IPS-18a (cell line): ENCODE results near the gene SLC6A20.

ENCODE experiments used
- H3K27ac ChIP-seq: one replicate; pipeline ENCODE4 v1.5.1; 2013; ENCODE audit warnings: low read length
- H3K27me3 ChIP-seq: one replicate; pipeline ENCODE4 v1.6.1; 2013; ENCODE audit warnings: mild to moderate bottlenecking, low read length; ENCODE audit not compliant: control insufficient read depth, insufficient read depth
- H3K36me3 ChIP-seq: one replicate; pipeline ENCODE4 v1.6.1; 2013; ENCODE audit warnings: low read depth, low read length; ENCODE audit not compliant: control insufficient read depth
- H3K4me1 ChIP-seq: one replicate; pipeline ENCODE4 v1.6.1; 2013; ENCODE audit warnings: low read depth, low read length; ENCODE audit not compliant: control insufficient read depth
- H3K4me3 ChIP-seq: one replicate; pipeline ENCODE4 v1.5.1; 2013; ENCODE audit warnings: low read length
- H3K9ac ChIP-seq: one replicate; pipeline ENCODE4 v1.6.1; 2013; ENCODE audit warnings: mild to moderate bottlenecking, low read length, moderate library complexity
- H3K9me3 ChIP-seq: one replicate; pipeline ENCODE4 v1.6.1; 2013; ENCODE audit warnings: low read depth, low read length; ENCODE audit not compliant: control insufficient read depth

Gene SLC6A20, protein sequence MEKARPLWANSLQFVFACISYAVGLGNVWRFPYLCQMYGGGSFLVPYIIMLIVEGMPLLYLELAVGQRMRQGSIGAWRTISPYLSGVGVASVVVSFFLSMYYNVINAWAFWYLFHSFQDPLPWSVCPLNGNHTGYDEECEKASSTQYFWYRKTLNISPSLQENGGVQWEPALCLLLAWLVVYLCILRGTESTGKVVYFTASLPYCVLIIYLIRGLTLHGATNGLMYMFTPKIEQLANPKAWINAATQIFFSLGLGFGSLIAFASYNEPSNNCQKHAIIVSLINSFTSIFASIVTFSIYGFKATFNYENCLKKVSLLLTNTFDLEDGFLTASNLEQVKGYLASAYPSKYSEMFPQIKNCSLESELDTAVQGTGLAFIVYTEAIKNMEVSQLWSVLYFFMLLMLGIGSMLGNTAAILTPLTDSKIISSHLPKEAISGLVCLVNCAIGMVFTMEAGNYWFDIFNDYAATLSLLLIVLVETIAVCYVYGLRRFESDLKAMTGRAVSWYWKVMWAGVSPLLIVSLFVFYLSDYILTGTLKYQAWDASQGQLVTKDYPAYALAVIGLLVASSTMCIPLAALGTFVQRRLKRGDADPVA

DNA sequence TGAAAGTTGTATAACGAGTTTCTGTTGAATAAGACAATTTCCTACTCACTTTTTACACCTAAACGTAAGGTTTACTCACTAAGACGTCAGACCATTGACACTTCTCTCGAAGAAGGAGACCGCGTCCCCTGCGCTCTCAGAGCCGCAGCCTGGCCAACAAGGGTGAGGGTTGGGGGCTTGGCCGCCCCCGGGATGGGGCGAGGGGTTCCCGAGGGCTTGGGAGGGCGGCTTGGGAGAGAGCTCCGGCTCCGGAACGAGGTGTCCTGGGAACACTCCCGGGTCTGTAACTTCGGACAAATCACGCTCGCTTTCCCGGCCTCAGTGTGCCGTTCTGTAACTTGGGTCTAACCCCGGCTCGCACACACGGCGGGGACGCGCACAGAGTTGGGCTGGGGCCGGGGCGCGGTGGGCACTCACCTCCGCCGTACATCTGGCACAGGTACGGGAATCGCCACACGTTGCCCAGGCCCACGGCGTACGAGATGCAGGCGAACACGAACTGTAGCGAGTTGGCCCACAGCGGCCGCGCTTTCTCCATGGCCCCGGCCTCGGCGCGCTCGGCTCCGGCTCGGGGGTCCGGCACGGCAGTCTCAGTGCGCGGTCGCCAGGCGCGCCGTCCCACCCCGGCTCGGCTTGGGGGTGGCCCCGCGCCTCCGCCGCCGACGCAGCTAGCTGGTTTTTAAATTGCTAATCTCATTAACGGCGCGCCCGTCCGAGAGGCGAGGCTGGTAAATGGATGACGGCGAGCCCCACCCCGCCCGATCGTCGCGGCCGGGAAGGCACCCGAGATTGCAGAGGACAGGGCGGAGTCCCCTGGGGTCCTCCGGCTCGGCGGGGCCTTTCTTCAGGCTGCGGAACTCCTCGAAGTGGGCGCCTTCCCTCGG lies at the start of gene SLC6A20:
Gene SLC6A20 (minus strand): TSS at position 655 of the 884 bp plus-strand sequence. CDS start 117 bp downstream, at position 538.
- Histone ChIP-seq H3K27ac (no peak within 1 kb of the TSS), H3K27me3 (peaks cover 63% of the 10 kb centered on the region), H3K4me1 (peaks cover 2% of the 10 kb centered on the region), H3K9ac (no peak within 1 kb of the TSS), H3K9me3 (no peaks in the 10 kb centered on the region), H3K36me3 (no peaks in the 10 kb centered on the region), H3K4me3 (peak within 1 kb of the TSS; percentile 55)

DNA sequence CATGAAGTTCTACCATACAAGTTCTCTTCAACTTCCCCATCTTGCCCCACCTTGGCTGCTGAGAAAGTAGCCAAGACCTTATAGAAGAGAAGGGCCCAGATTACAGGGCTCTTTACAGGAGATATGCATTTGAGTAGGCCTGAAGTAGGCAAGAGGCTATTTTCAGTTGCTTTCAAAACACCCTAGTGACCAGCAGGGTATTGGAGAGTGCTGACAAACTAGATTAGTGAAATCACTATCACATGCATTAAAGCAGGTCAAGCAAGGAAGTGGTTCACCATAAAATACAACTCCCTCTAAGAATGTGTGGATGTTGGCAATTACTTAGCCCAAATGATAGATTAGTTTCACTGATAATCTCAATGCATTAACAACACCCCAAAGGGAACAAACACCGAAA lies 48.3 kb upstream of the SLC6A20 start:
- peaks cover 77% of the 10 kb centered on the region for H3K27me3 ChIP-seq
- no peak overlapping the region for H3K4me3 ChIP-seq
- H3K27ac ChIP-seq: no peak overlapping the region
- H3K36me3 ChIP-seq: no peaks in the 10 kb centered on the region
- H3K4me1 ChIP-seq: no peaks in the 10 kb centered on the region
- H3K9me3 ChIP-seq: no peaks in the 10 kb centered on the region
- no peak overlapping the region for H3K9ac ChIP-seq

DNA sequence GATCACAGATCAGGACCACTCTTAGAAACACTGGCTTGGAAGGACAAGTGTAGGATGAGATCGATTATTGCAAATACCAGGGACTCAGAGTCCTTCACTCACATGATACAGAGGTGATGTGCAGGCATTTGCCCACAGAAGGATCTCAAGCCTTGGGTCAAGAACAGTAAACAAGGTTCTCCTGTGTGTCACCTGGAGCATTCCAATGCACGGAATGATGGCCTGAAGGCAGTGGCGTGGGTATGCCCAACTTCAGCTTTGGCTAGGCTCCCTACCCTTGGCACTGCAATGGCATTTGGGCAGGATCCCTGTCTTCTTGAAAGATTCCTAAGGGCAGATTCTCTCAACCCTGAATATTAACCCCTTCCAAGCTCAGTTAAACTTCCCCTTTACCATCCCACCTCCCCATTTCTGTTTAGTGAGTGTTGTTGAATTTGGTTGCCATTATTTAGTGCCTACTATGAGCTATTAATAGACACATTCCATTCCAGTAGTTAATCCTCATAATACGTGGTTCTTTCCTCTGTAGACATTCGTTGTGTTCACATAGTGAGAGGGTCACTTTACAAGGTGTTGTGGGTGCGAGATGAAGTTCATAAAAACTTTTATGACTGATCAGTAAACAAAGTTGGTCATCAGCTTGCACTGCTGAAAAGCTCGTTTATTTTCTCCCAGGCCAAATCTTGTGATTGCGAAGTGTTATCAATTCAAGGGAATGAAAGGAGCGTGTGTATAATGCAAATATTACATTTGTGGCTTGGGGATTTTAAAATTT lies 46.7 kb upstream of the SLC6A20 start:
- Histone ChIP-seq H3K4me1 (no peaks in the 10 kb centered on the region), H3K4me3 (no peak overlapping the region), H3K36me3 (no peaks in the 10 kb centered on the region), H3K27me3 (peaks cover 61% of the 10 kb centered on the region), H3K9ac (no peak overlapping the region), H3K27ac (no peak overlapping the region), H3K9me3 (no peaks in the 10 kb centered on the region)

DNA sequence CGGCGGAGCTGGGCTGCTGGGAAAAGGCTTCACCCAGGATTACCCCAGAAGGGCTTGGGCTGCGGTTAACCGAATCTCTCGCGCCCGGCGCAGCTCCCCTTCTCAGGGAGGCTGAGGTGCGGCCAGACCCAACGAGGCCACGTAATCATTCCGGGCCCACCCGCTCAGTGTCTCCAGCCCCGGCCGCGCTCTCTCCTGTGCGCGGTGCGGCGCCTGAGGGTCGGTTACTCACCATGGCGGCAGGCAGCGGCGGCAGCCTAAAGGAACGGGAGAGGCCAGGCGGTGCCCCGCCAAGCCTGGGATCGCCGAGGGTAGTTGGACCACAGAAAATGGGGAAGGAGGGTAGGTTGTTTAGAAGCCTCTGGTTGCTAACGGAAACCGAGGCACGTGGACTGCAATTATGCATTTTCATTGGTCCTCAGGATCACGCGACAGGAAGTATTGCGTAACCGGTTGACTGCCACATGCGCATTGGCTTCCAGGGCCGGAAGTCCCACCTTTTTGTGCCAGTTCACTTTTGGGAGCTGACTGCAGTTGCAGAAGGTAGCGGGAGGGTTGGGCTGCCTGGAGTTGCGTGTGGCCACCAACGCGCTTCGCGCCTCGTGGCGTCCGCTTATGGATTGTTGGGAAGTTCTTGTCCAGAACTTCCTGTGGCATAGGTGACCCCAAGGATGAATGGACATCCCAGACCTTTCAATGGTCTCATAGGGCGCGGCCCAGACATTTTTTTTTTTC lies 45.6 kb upstream of the SLC6A20 start, which contains the start of gene LZTFL1:
Gene LZTFL1 (minus strand): TSS at position 363 of the 735 bp plus-strand sequence. CDS start 128 bp downstream, at position 235.
- peaks cover 50% of the 10 kb centered on the region for H3K27me3 ChIP-seq
- H3K4me3 ChIP-seq: peak within 1 kb of the TSS; percentile 73
- H3K9ac ChIP-seq: peak within 1 kb of the TSS; percentile 82
- no peaks in the 10 kb centered on the region for H3K36me3 ChIP-seq
- no peaks in the 10 kb centered on the region for H3K4me1 ChIP-seq
- H3K27ac ChIP-seq: peak within 1 kb of the TSS; percentile 24
- no peaks in the 10 kb centered on the region for H3K9me3 ChIP-seq

DNA sequence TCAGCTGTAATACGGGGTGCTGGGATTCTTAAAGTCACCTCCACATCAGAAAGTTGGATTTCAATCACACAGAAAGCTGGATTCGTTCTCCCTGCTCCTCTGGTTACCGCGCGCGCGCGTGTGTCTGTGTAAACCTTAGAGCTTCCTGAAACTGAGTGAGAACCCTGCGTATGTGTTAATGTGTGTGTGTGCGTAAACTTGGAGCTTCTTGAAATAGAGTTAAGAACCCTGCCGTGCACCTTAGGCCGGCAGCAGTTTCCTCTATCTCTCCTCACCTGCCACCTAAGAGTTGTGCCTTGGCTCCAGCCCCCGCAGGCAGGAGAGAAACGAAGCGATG lies 45.1 kb upstream of the SLC6A20 start:
- H3K36me3 ChIP-seq: no peaks in the 10 kb centered on the region

DNA sequence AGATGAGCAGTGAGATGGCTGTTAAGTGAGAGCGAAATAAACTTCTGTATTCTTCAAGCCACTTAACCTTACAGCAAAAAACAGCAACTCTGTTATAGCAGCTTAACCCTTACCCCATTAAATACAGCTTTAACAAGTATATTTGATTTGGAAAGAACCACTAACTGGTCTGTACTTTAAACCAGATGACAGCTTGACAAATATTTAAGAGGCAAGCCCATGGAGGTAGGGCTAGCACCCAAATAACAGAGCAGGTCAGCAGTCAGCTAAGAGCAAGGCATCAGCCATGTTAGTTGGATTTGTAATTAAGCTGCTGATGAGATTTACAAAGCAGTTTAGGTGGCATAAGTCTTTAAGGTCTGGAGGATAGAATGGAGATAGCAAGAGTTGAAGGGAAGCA lies 42.1 kb upstream of the SLC6A20 start:
- Histone ChIP-seq H3K4me3 (no peak overlapping the region), H3K27ac (no peak overlapping the region), H3K36me3 (no peaks in the 10 kb centered on the region), H3K9ac (no peak overlapping the region), H3K27me3 (peaks cover 22% of the 10 kb centered on the region), H3K9me3 (no peaks in the 10 kb centered on the region), H3K4me1 (no peaks in the 10 kb centered on the region)

More for the DNA sequence above, 45.1 kb upstream of the SLC6A20 start:
- H3K27me3 ChIP-seq: peaks cover 46% of the 10 kb centered on the region
- no peaks in the 10 kb centered on the region for H3K4me1 ChIP-seq
- H3K27ac ChIP-seq: peak overlapping the region; percentile 24
- no peaks in the 10 kb centered on the region for H3K9me3 ChIP-seq
- H3K4me3 ChIP-seq: peak overlapping the region; percentile 73
- H3K9ac ChIP-seq: peak overlapping the region; percentile 82

DNA sequence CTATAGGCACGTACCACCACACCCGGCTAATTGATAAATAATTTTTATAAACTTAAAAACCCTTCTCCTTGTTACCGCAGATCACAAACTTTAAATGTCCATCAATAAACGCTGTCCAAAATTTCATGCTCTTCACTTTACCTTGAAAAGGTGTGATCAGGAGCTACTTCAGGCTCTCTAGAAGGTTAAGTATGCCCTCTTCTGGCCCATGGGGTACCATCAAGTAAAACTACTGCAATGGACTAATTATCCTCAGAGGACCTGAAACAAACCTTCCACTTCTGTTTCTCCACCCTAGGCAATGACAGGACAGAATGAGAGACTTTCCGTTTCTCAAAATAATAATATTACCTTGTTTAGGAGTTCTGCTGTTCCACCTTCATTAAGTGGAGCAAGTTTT lies 36.4 kb upstream of the SLC6A20 start:
- Histone ChIP-seq H3K36me3 (peaks cover 6% of the 10 kb centered on the region), H3K9ac (no peak overlapping the region), H3K9me3 (no peaks in the 10 kb centered on the region), H3K4me3 (no peak overlapping the region), H3K4me1 (no peaks in the 10 kb centered on the region), H3K27me3 (no peaks in the 10 kb centered on the region), H3K27ac (no peak overlapping the region)

DNA sequence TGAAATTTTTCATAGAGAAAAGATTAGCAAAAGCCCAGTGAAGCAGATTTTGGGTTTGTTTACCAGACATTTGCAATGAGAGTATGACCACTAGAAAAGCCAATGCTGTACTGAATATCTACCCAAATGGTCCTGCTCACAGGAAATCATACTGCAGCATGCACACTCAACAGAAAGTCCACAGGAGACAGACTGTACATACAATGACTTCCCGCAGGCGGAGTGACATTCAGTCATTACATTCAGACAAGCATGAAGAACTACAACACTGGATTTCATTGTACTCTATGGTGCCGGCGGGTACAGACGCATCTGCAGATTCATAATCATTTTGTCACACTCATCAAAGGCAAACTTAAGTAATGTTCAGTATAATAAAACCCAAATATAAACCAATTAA lies 33.8 kb upstream of the SLC6A20 start:
- Histone ChIP-seq H3K9ac (no peak overlapping the region), H3K4me1 (no peaks in the 10 kb centered on the region), H3K27me3 (no peaks in the 10 kb centered on the region), H3K4me3 (no peak overlapping the region), H3K9me3 (no peaks in the 10 kb centered on the region), H3K27ac (no peak overlapping the region), H3K36me3 (peaks cover 11% of the 10 kb centered on the region)

DNA sequence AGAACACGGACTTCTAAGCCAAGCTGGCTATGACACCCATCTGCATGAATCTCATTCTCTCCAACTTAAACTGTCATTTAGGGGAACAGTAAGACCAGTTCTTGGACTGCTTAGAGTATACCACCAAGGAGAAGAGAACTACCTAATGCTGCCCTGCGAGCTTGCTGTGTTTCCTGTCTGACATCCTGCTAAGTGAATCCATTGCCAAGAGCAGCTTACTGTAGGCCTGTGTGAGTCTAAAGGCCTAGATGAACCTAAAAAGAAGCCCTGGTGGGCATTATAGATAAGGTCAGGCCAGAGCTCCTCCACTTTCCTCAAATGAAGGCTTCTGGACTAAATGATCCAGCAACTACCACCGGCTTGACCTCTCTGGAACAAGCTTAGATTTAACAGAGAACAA lies 30.6 kb upstream of the SLC6A20 start:
- Histone ChIP-seq H3K27me3 (no peaks in the 10 kb centered on the region), H3K27ac (no peak overlapping the region), H3K4me3 (no peak overlapping the region), H3K9ac (no peak overlapping the region), H3K9me3 (no peaks in the 10 kb centered on the region), H3K36me3 (peaks cover 11% of the 10 kb centered on the region), H3K4me1 (no peaks in the 10 kb centered on the region)

DNA sequence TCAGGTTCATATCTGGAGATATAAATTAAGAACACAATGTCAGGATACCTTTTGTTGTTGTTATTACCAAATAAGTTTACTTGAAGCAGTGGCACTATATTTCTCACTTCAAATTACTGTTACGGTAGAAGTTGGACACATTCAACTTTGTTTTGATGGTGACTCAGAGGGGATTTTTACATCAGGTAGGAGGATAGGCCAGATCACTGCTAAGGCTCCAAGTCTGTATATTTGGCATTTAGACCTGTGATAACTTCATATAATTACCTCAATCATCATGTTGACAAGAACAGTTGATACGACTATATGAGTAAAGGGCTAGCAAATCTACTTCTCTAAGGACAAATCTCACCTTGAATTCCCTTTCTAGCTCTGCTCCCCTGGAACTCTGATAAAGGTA lies 30.0 kb upstream of the SLC6A20 start:
- no peaks in the 10 kb centered on the region for H3K9me3 ChIP-seq
- H3K4me1 ChIP-seq: no peaks in the 10 kb centered on the region
- H3K9ac ChIP-seq: no peak overlapping the region
- H3K27ac ChIP-seq: no peak overlapping the region
- no peak overlapping the region for H3K4me3 ChIP-seq
- no peaks in the 10 kb centered on the region for H3K27me3 ChIP-seq
- H3K36me3 ChIP-seq: peaks cover 11% of the 10 kb centered on the region
